K562 (cell line): ENCODE results near the gene MEIS1. TPM values are rescaled to one million over a fixed set of nuclear protein-coding genes. Genes with fewer than 3 reads are reported as not detected.

Experiments used
- ATAC-seq: fragments of 200-7000 bp; cut with Tn5 transposase; 3 replicates; pipeline ENCODE4 v1.9.1; 2020; ENCODE audit warnings: moderate library complexity
- BruUV-seq: library from RNA; stranded (reverse); fragments of 400-500 nt; replicated peaks from 2 replicates; lab custom pipeline; 2021; lab: Mats Ljungman, UMichigan
- CTCF ChIA-PET: fragments of 300-600 bp; formaldehyde crosslinking; extraction: SDS; loops from one replicate; lab custom pipeline; 2021; ENCODE audit warnings: low intra/inter-chr PET ratio; lab: Yijun Ruan, JAX
- POLR2A ChIA-PET: fragments of 300-600, 350-650 bp; sonication (Branson Sonifier 250); formaldehyde crosslinking; extraction: SDS; loops from one replicate; lab custom pipeline; 2021; ENCODE audit warnings: antibody characterized with exemption, inconsistent platforms; lab: Yijun Ruan, JAX
- DNase-seq, 4 experiments: peaks; one replicate each; pipeline versions ENCODE4 v3.0.0 to v3.0.0-alpha.2; 2011 to 2018; ENCODE audit warnings: low spot score in 3 of 4, mixed read lengths in 3 of 4; ENCODE audit errors: extremely low read depth in 1 of 4
- FAIRE-seq: peaks from 2 replicates; lab custom pipeline; 2011; peaks lifted over from hg19 to GRCh38; lab: Jason Lieb, UNC
- H2AFZ ChIP-seq: 2 replicates; pipeline ENCODE4 v1.6.0; 2011; ENCODE audit warnings: low read depth, low read length, control low read depth, inconsistent platforms
- H3K27ac ChIP-seq: fragments of 200-600 bp; 3 replicates; pipeline ENCODE4 v1.8.0; 2011; ENCODE audit warnings: low read depth, mild to moderate bottlenecking, control low read depth, inconsistent platforms, low read length, moderate library complexity, mixed read lengths; ENCODE audit errors: extremely low read depth
- H3K27me3 ChIP-seq, 2 experiments: fragments of 300-600 bp in 1 of 2; 2 replicates in 1 of 2; 3 replicates in 1 of 2; pipeline versions ENCODE4 v1.6.0 to v1.8.0; 2011; ENCODE audit warnings: inconsistent platforms in 2 of 2, low read length in 2 of 2, mild to moderate bottlenecking in 1 of 2, mixed read lengths in 1 of 2, moderate library complexity in 1 of 2; ENCODE audit not compliant: control insufficient read depth in 2 of 2, insufficient read depth in 2 of 2
- H3K36me3 ChIP-seq: fragments of 300-600 bp; 3 replicates; pipeline ENCODE4 v1.8.0; 2011; ENCODE audit warnings: mild to moderate bottlenecking, low read length, inconsistent platforms; ENCODE audit not compliant: control insufficient read depth, insufficient read depth
- H3K4me1 ChIP-seq, 2 experiments: fragments of 200-600 bp in 1 of 2; replicated peaks in 1 of 2; 2 replicates in 1 of 2; 3 replicates in 1 of 2; pipeline versions ENCODE4 v1.5.1 to v1.8.0; 2011; ENCODE audit warnings: inconsistent platforms in 2 of 2, low read length in 2 of 2, mild to moderate bottlenecking in 1 of 2, mixed read lengths in 1 of 2, moderate library complexity in 1 of 2; ENCODE audit not compliant: control insufficient read depth in 2 of 2, insufficient read depth in 2 of 2
- H3K4me2 ChIP-seq: 2 replicates; pipeline ENCODE4 v1.6.1; 2011; ENCODE audit warnings: low read length, control low read depth, inconsistent platforms, mixed read lengths; ENCODE audit not compliant: insufficient read depth
- H3K4me3 ChIP-seq: fragments of 200-600 bp; sonication (generic), shearing (Covaris generic); 2 replicates; pipeline ENCODE4 v1.5.1; 2016; ENCODE audit warnings: control low read depth, inconsistent platforms
- H3K79me2 ChIP-seq: fragments of 200-600 bp; 3 replicates; pipeline ENCODE4 v1.8.0; 2011; ENCODE audit warnings: low read length, inconsistent platforms; ENCODE audit not compliant: control insufficient read depth, insufficient read depth
- H3K9ac ChIP-seq, 2 experiments: 2 replicates each; pipeline versions ENCODE4 v1.6.0 to v1.6.1; 2011; ENCODE audit warnings: low read depth in 2 of 2, low read length in 2 of 2, control low read depth in 1 of 2, inconsistent platforms in 1 of 2, mild to moderate bottlenecking in 1 of 2, mixed read lengths in 1 of 2; ENCODE audit not compliant: insufficient read depth in 1 of 2
- H3K9me1 ChIP-seq: one replicate; pipeline ENCODE4 v1.6.0; 2011; ENCODE audit warnings: inconsistent platforms, mild to moderate bottlenecking, low read length, moderate library complexity; ENCODE audit not compliant: control insufficient read depth, insufficient read depth
- H3K9me3 ChIP-seq: replicated peaks from 2 replicates; pipeline ENCODE4 v1.5.1; 2011; ENCODE audit warnings: low read depth, low read length, inconsistent platforms; ENCODE audit not compliant: control insufficient read depth, insufficient read depth
- H4K20me1 ChIP-seq: replicated peaks from 2 replicates; pipeline ENCODE4 v1.6.1; 2011; ENCODE audit warnings: low read length, inconsistent platforms, mixed read lengths; ENCODE audit not compliant: control insufficient read depth, insufficient read depth
- ATF1 ChIP-seq, 2 experiments: fragments of 450-650 bp in 1 of 2; IDR thresholded peaks; 2 replicates each; pipeline ENCODE4 v1.6.1; 2016; ENCODE audit warnings: missing compliant biosample characterization in 1 of 2, missing genetic modification characterization in 1 of 2
- BCL6 ChIP-seq: fragments of 250-450 bp; sonication (Bioruptor Pico); IDR thresholded peaks from 2 replicates; pipeline ENCODE4 v1.4.0; 2020
- E2F5 ChIP-seq: sonication (generic); formaldehyde crosslinking; IDR thresholded peaks from 2 replicates; pipeline ENCODE4 v1.8.0; 2022; ENCODE audit warnings: mild to moderate bottlenecking, missing genetic modification reagents
- ETV1 ChIP-seq: fragments of 450-650 bp; conservative IDR thresholded peaks from 2 replicates; pipeline ENCODE4 v1.6.1; 2016; ENCODE audit warnings: missing genetic modification characterization, control low read depth, low read depth, missing compliant biosample characterization
- GTF2A2 ChIP-seq: IDR thresholded peaks from 2 replicates; pipeline ENCODE4 v1.6.1; 2016; ENCODE audit warnings: mild to moderate bottlenecking, missing genetic modification characterization, missing compliant biosample characterization
- HNRNPK ChIP-seq: fragments of 200-400 bp; formaldehyde crosslinking; IDR thresholded peaks from one replicate; pipeline ENCODE4 v1.6.1; 2018; ENCODE audit warnings: mild to moderate bottlenecking, low read depth, low read length; ENCODE audit not compliant: poor library complexity, severe bottlenecking
- MEIS2 ChIP-seq: fragments of 450-650 bp; IDR thresholded peaks from 2 replicates; pipeline ENCODE4 v1.6.1; 2014; ENCODE audit warnings: mild to moderate bottlenecking; ENCODE audit not compliant: partially characterized antibody
- MIER1 ChIP-seq: fragments of 450-650 bp; IDR thresholded peaks from 2 replicates; pipeline ENCODE4 v1.6.1; 2016; ENCODE audit warnings: antibody characterized with exemption, mild to moderate bottlenecking, low read depth
- NR2C1 ChIP-seq, 2 experiments: fragments of 450-650 bp; IDR thresholded peaks; 2 replicates each; pipeline ENCODE4 v1.6.1; 2017; ENCODE audit warnings: mild to moderate bottlenecking in 2 of 2, antibody characterized with exemption in 1 of 2, inconsistent platforms in 1 of 2, missing compliant biosample characterization in 1 of 2, missing genetic modification characterization in 1 of 2
- PBX2 ChIP-seq, 2 experiments: IDR thresholded peaks in 1 of 2; conservative IDR thresholded peaks in 1 of 2; 2 replicates each; pipeline ENCODE4 v1.6.1; 2016; ENCODE audit warnings: low read depth in 2 of 2, mild to moderate bottlenecking in 1 of 2, missing compliant biosample characterization in 1 of 2, missing genetic modification characterization in 1 of 2, moderate library complexity in 1 of 2
- PKNOX1 ChIP-seq: fragments of 450-650 bp; IDR thresholded peaks from 2 replicates; pipeline ENCODE4 v1.6.1; 2016
- TAL1 ChIP-seq: fragments of 450-650 bp; IDR thresholded peaks from 2 replicates; pipeline ENCODE4 v1.6.1; 2016; ENCODE audit warnings: mild to moderate bottlenecking
- VEZF1 ChIP-seq: fragments of 200-800 bp; sonication (Bioruptor generic); IDR thresholded peaks from 2 replicates; pipeline ENCODE4 v1.6.1; 2017; ENCODE audit warnings: missing genetic modification characterization, missing compliant biosample characterization
- ZNF165 ChIP-seq: fragments of 250-450 bp; sonication (Bioruptor Pico); IDR thresholded peaks from 2 replicates; pipeline ENCODE4 v1.4.0; 2020; ENCODE audit warnings: borderline replicate concordance
- WGBS: fragments of 100-300 bp; shearing (Covaris generic); methylation state at CpG from one replicate; pipeline ENCODE4 v1.1.6; 2016; ENCODE audit warnings: low coverage, mixed read lengths; ENCODE audit not compliant: insufficient coverage; ENCODE audit errors: missing lambda C conversion rate; 5-methylcytosine and 5-hydroxymethylcytosine counted together
- in situ Hi-C: fragments of 300-500 bp; cut with MboI; formaldehyde crosslinking; loops from 4 replicates; pipeline ENCODE4 v1.15.0; 2018; ENCODE audit warnings: inconsistent platforms, mixed read lengths
- intact Hi-C: fragments of 100-400 bp; cut with micrococcal nuclease; formaldehyde crosslinking; loops from 2 replicates; pipeline ENCODE4 v1.14.2; 2022
- polyA plus RNA-seq, 8 experiments: library from polyadenylated mRNA; depleted of rRNA in 4 of 8; stranded (reverse) in 5 of 8; unstranded in 3 of 8; fragments of >200 nt; fragmentation: Nextera tagmentation in 2 of 8; fragmentation: Illumina TruSeq in 1 of 8; extraction: Ambion mirVana in 2 of 8; extraction: Trizol in 1 of 8; gene quantifications; 2 replicates each; pipeline versions ENCODE4 v1.2.1 to v1.2.3, GENCODE V29; 2011 to 2014; ENCODE audit warnings: inconsistent platforms in 1 of 8, missing spikeins in 1 of 8
- total RNA-seq, 7 experiments: library from RNA; depleted of rRNA in 6 of 7; stranded (reverse); fragments of >200 nt in 6 of 7; fragmentation: Illumina TruSeq in 2 of 7; extraction: Trizol in 2 of 7; gene quantifications; 2 replicates each; pipeline versions ENCODE4 v1.2.1 to v1.2.3, GENCODE V29; 2011 to 2021; ENCODE audit warnings: low replicate concordance in 1 of 7

The MEIS1 gene
- total and polyA plus RNA-seq, 9 of the 15 experiments (the other 6 are each of a cell fraction or from before 2014, with no cell fraction given): 2.3 to 9.0 (median 5.9) TPM

- Histone ChIP-seq H3K27ac (no peak overlapping the region), H3K9me3 (no peaks in the 10 kb centered on the region; the same call in 1 of the 2 replicates), H4K20me1 (no peaks in the 10 kb centered on the region), H3K9me1 (no peaks in the 10 kb centered on the region), H3K4me3 (no peak overlapping the region), H3K79me2 (no peaks in the 10 kb centered on the region), H3K36me3 (no peaks in the 10 kb centered on the region), H3K4me1 (no peaks in the 10 kb centered on the region; a peak in 1 of 5 replicates), H3K9ac (no peak overlapping the region), H3K27me3 (no peaks in the 10 kb centered on the region), H3K4me2 (no peak overlapping the region), H2AFZ (no peak overlapping the region)
- ChIA-PET POLR2A (no interaction called here), CTCF (no interaction called here)
- ATAC-seq: no peak
- BruUV-seq: no TSS peak
- intact Hi-C loops (no loop called here), in situ Hi-C loops (no loop called here)
- WGBS: 2% methylated on average over 4 of the region's 4 CpGs
- TF ChIP-seq PBX2 (CRISPR knock-in tag; IDR thresholded peaks at IDR 0.05; ENCODE audit: low read depth) (no peak), PBX2 (tag; conservative IDR thresholded peaks at IDR 0.05; ENCODE audit: low read depth) (peak; percentile 92), BCL6 (CRISPR knock-in tag) (no peak), GTF2A2 (tag) (no peak), PKNOX1 (peak; percentile 68), VEZF1 (CRISPR knock-in tag) (peak; percentile 31; the same call in 1 of the 2 replicates), ETV1 (tag) (peak; percentile 68), E2F5 (CRISPR knock-in tag) (no peak), ATF1 (CRISPR knock-in tag; IDR thresholded peaks at IDR 0.05) (no peak), ATF1 (tag; IDR thresholded peaks at IDR 0.05) (0 out of 2 replicates have a peak, but pooled peaks have one; percentile 31), HNRNPK (no peak), MEIS2 (peak; percentile 82), MIER1 (no peak), TAL1 (no peak), ZNF165 (CRISPR knock-in tag) (no peak), NR2C1 (IDR thresholded peaks at IDR 0.05) (no peak), NR2C1 (tag; IDR thresholded peaks at IDR 0.05) (no peak)
- no peak for DNase-seq
- FAIRE-seq: no peak
Observed at GRCh38 chr2:66405473-66405872, 29.5 kb upstream of the MEIS1 start.
